GM12878 (cell line): Measurements from ENCODE around the gene KLHL8. TPM values are rescaled to one million over a fixed set of nuclear protein-coding genes. Genes with fewer than 3 reads are reported as not detected.

Source experiments
- ATAC-seq: fragments of 200-7000 bp; cut with Tn5 transposase; 3 replicates; pipeline ENCODE4 v1.9.1; 2020; ENCODE audit warnings: mild to moderate bottlenecking, moderate library complexity
- BruUV-seq: library from RNA; stranded (reverse); fragments of 400-500 nt; replicated peaks from 2 replicates; lab custom pipeline; 2021; lab: Mats Ljungman, UMichigan
- CTCF ChIA-PET: fragments of 300-600 bp; sonication (Branson Sonifier 250); formaldehyde crosslinking; extraction: SDS; loops from one replicate; lab custom pipeline; 2021; ENCODE audit warnings: inconsistent platforms; lab: Yijun Ruan, JAX
- POLR2A ChIA-PET: fragments of 350-600 bp; formaldehyde crosslinking; extraction: SDS; loops from one replicate; lab custom pipeline; 2021; ENCODE audit warnings: inconsistent platforms; lab: Charles Lee
- RAD21 ChIA-PET: fragments of 300-600 bp; sonication (Branson Sonifier 250); formaldehyde crosslinking; loops from one replicate; lab custom pipeline; 2023; ENCODE audit warnings: antibody characterized with exemption; ENCODE audit not compliant: unreplicated experiment; lab: Charles Lee
- SMC1A ChIA-PET: fragments of 300-600 bp; sonication (Branson Sonifier 250); formaldehyde crosslinking; loops from one replicate; lab custom pipeline; 2023; ENCODE audit not compliant: unreplicated experiment, uncharacterized antibody; lab: Charles Lee
- DNase-seq: peaks from one replicate; pipeline ENCODE4 v3.0.0-alpha.2; 2011; ENCODE audit warnings: low read depth, low spot score
- FAIRE-seq: peaks from 3 replicates; lab custom pipeline; 2011; peaks lifted over from hg19 to GRCh38; lab: Jason Lieb, UNC
- H2AFZ ChIP-seq: 2 replicates; pipeline ENCODE4 v1.6.0; 2011; ENCODE audit warnings: low read depth, low read length, control low read depth; ENCODE audit not compliant: control insufficient read depth
- H3K27ac ChIP-seq: 2 replicates; pipeline ENCODE4 v1.5.1; 2011; ENCODE audit warnings: control low read depth; ENCODE audit not compliant: control insufficient read depth, insufficient read depth
- H3K27me3 ChIP-seq, 2 experiments: replicated peaks in 1 of 2; 2 replicates each; pipeline versions ENCODE4 v1.6.0 to v1.6.1; 2011; ENCODE audit warnings: low read length in 1 of 2; ENCODE audit not compliant: control insufficient read depth in 2 of 2, insufficient read depth in 2 of 2
- H3K36me3 ChIP-seq, 2 experiments: 2 replicates each; pipeline ENCODE4 v1.5.1; 2011; ENCODE audit warnings: low read length in 1 of 2; ENCODE audit not compliant: control insufficient read depth in 2 of 2, insufficient read depth in 2 of 2
- H3K4me1 ChIP-seq: 2 replicates; pipeline ENCODE4 v1.6.1; 2011; ENCODE audit warnings: mild to moderate bottlenecking, low read length, moderate library complexity, mixed read lengths; ENCODE audit not compliant: control insufficient read depth, insufficient read depth
- H3K4me2 ChIP-seq: 2 replicates; pipeline ENCODE4 v1.6.0; 2011; ENCODE audit warnings: control low read depth; ENCODE audit not compliant: control insufficient read depth, insufficient read depth
- H3K4me3 ChIP-seq: fragments of 200-600 bp; sonication (generic); 2 replicates; pipeline ENCODE4 v1.5.1; 2016
- H3K79me2 ChIP-seq: 2 replicates; pipeline ENCODE4 v1.6.0; 2011; ENCODE audit warnings: low read length; ENCODE audit not compliant: control insufficient read depth, insufficient read depth
- H3K9ac ChIP-seq: 2 replicates; pipeline ENCODE4 v1.8.0; 2011; ENCODE audit warnings: low read length, control low read depth, mixed read lengths; ENCODE audit not compliant: control insufficient read depth, insufficient read depth
- H3K9me3 ChIP-seq: replicated peaks from 3 replicates; pipeline ENCODE4 v1.5.1; 2011; ENCODE audit warnings: mild to moderate bottlenecking, low read length; ENCODE audit not compliant: control insufficient read depth, insufficient read depth
- H4K20me1 ChIP-seq: 2 replicates; pipeline ENCODE4 v1.6.0; 2011; ENCODE audit not compliant: control insufficient read depth, insufficient read depth
- BCL3 ChIP-seq: IDR thresholded peaks from 2 replicates; pipeline ENCODE4 v1.6.1; 2011; ENCODE audit warnings: borderline replicate concordance, low read depth, mild to moderate bottlenecking, moderate library complexity, low read length; ENCODE audit not compliant: insufficient read depth, poor library complexity, severe bottlenecking
- CBX3 ChIP-seq: fragments of 200-600 bp; sonication (generic); IDR thresholded peaks from 2 replicates; pipeline ENCODE4 v1.6.1; 2016; ENCODE audit warnings: low read depth, borderline replicate concordance
- CEBPB ChIP-seq, 2 experiments: fragments of 150-350 bp in 1 of 2; IDR thresholded peaks; 2 replicates each; pipeline ENCODE4 v1.6.1; 2012 to 2014; ENCODE audit warnings: low read depth in 2 of 2, low read length in 2 of 2, borderline replicate concordance in 1 of 2, inconsistent platforms in 1 of 2
- CUX1 ChIP-seq: IDR thresholded peaks from 2 replicates; pipeline ENCODE4 v1.6.1; 2012; ENCODE audit warnings: improper control_type of control experiment, low read depth, low read length; ENCODE audit not compliant: insufficient replicate concordance
- EED ChIP-seq: sonication (generic); IDR thresholded peaks from 2 replicates; pipeline ENCODE4 v1.6.1; 2016; ENCODE audit warnings: antibody characterized with exemption, low read depth
- FOS ChIP-seq: IDR thresholded peaks from 3 replicates; pipeline ENCODE4 v1.6.1; 2011; ENCODE audit warnings: borderline replicate concordance; ENCODE audit not compliant: insufficient read length; ENCODE audit errors: extremely low read depth
- FOXK2 ChIP-seq: fragments of 450-650 bp; IDR thresholded peaks from 2 replicates; pipeline ENCODE4 v1.6.1; 2017; ENCODE audit warnings: mild to moderate bottlenecking, moderate library complexity
- HDGF ChIP-seq: fragments of 450-650 bp; IDR thresholded peaks from 2 replicates; pipeline ENCODE4 v1.6.1; 2016; ENCODE audit warnings: antibody characterized with exemption
- IRF3 ChIP-seq: fragments of 450-650 bp; IDR thresholded peaks from 2 replicates; pipeline ENCODE4 v1.6.1; 2014; ENCODE audit warnings: mild to moderate bottlenecking
- PAX5 ChIP-seq: IDR thresholded peaks from 2 replicates; pipeline ENCODE4 v1.6.1; 2011; ENCODE audit warnings: low read depth, low read length, borderline replicate concordance
- TCF3 ChIP-seq: IDR thresholded peaks from 2 replicates; pipeline ENCODE4 v1.6.1; 2012; ENCODE audit warnings: low read depth, mild to moderate bottlenecking, low read length, borderline replicate concordance; ENCODE audit not compliant: insufficient read depth
- ZNF274 ChIP-seq: IDR thresholded peaks from one replicate; pipeline ENCODE4 v1.8.0; 2011; ENCODE audit not compliant: insufficient read length, insufficient read depth
- ZNF622 ChIP-seq: fragments of 450-650 bp; IDR thresholded peaks from 2 replicates; pipeline ENCODE4 v1.6.1; 2017; ENCODE audit warnings: mild to moderate bottlenecking, inconsistent platforms
- WGBS: methylation state at CpG from one replicate; pipeline ENCODE4 v1.1.6; 2016; ENCODE audit warnings: low lambda C conversion rate; ENCODE audit not compliant: insufficient replicate concordance, insufficient coverage; ENCODE audit errors: missing lambda C conversion rate; 5-methylcytosine and 5-hydroxymethylcytosine counted together
- in situ Hi-C: fragments of 300-500 bp; cut with MboI; formaldehyde crosslinking; loops from 9 replicates; pipeline ENCODE4 v1.14.3; 2018; ENCODE audit warnings: mixed read lengths
- intact Hi-C: fragments of 100-400 bp; cut with micrococcal nuclease; formaldehyde crosslinking; loops from one replicate; pipeline ENCODE4 v1.14.2; 2022; ENCODE audit not compliant: unreplicated experiment
- polyA plus RNA-seq, 11 experiments: library from polyadenylated mRNA; depleted of rRNA in 4 of 11; unstranded in 6 of 11; stranded (reverse) in 5 of 11; fragments of >200 nt; fragmentation: Nextera tagmentation in 4 of 11; fragmentation: Illumina TruSeq in 1 of 11; extraction: Ambion mirVana in 4 of 11; extraction: Trizol in 1 of 11; gene quantifications; 1 replicate in 1 of 11; 2 replicates in 10 of 11; pipeline versions ENCODE4 v1.2.1 to v1.2.3, GENCODE V29; 2011 to 2016; ENCODE audit warnings: inconsistent platforms in 2 of 11, missing spikeins in 2 of 11, low read depth in 1 of 11
- total RNA-seq, 4 experiments: library from RNA; depleted of rRNA in 3 of 4; stranded (reverse); fragments of >200 nt in 3 of 4; fragmentation: Illumina TruSeq in 1 of 4; extraction: Trizol in 1 of 4; gene quantifications; 2 replicates each; pipeline versions ENCODE4 v1.2.1 to v1.2.3, GENCODE V29; 2013 to 2021
- TF ChIP-seq, protein P1 (sequence below): IDR thresholded peaks from 2 replicates; pipeline ENCODE4 v1.6.1; 2012; ENCODE audit warnings: low read depth, low read length, improper control_type of control experiment
- TF ChIP-seq, protein P2 (sequence below): IDR thresholded peaks from 2 replicates; pipeline ENCODE4 v1.6.1; 2011; ENCODE audit warnings: low read depth, mild to moderate bottlenecking, low read length, moderate library complexity, borderline replicate concordance; ENCODE audit errors: extremely low read depth

Gene KLHL8
- total and polyA plus RNA-seq, 10 of the 15 experiments (the other 5 are each of a cell fraction or from before 2014, with no cell fraction given): 4.5 to 13.1 (median 9.0) TPM

- Histone ChIP-seq H3K9me3 (no peaks in the 10 kb centered on the region; the same call in 1 of the 3 replicates), H3K4me3 (no peak overlapping the region), H3K4me1 (no peaks in the 10 kb centered on the region), H3K79me2 (no peaks in the 10 kb centered on the region), H3K9ac (no peak overlapping the region), H3K4me2 (no peak overlapping the region), H4K20me1 (no peaks in the 10 kb centered on the region), H2AFZ (no peak overlapping the region), H3K27me3 (no peaks in the 10 kb centered on the region), H3K36me3 (no peaks in the 10 kb centered on the region), H3K27ac (no peak overlapping the region)
- ATAC-seq (no peak), FAIRE-seq (no peak), DNase-seq (no peak)
- TF ChIP-seq EED (no peak), ZNF274 (no peak), CUX1 (no peak), IRF3 (no peak), TCF3 (no peak), ZNF622 (no peak), CEBPB (IDR thresholded peaks at IDR 0.05; ENCODE audit: borderline replicate concordance in 1 of 2, low read depth in 2 of 2, low read length in 2 of 2) (no peak), FOXK2 (no peak), BCL3 (no peak), FOS (no peak), PAX5 (no peak), HDGF (no peak), CBX3 (no peak)
- TF ChIP-seq, protein P1, sequence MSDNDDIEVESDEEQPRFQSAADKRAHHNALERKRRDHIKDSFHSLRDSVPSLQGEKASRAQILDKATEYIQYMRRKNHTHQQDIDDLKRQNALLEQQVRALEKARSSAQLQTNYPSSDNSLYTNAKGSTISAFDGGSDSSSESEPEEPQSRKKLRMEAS: no peak
- TF ChIP-seq, protein P2, sequence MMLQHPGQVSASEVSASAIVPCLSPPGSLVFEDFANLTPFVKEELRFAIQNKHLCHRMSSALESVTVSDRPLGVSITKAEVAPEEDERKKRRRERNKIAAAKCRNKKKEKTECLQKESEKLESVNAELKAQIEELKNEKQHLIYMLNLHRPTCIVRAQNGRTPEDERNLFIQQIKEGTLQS: no peak
- RAD21 ChIA-PET: no interaction called here
- BruUV-seq: no TSS peak
- POLR2A ChIA-PET: no interaction called here
- in situ Hi-C loops: no loop called here
- CTCF ChIA-PET: interaction anchor here (0.6 kb wide), 1 partner anchor 11 kb away, joined by 3 read pairs; no protein-coding TSS in a partner anchor
- intact Hi-C loops: no loop called here
- SMC1A ChIA-PET: no interaction called here
- 31% methylated on average over 3 of the region's 3 CpGs for WGBS
Observed at GRCh38 chr4:87257523-87257922, 37.1 kb upstream of the KLHL8 start.
